Retinal pigment epithelial cell (primary cell): ENCODE measurements around the gene RMND1.
"Not testable (repeated sequence)": the region's sequence is repeated elsewhere in the genome, so short reads cannot be mapped to it uniquely, and the experiment has no call there.

Experiments used
- DNase-seq: peaks from one replicate; pipeline ENCODE4 v3.0.0-alpha.2; 2010; ENCODE audit warnings: low read depth
- H3K4me3 ChIP-seq: 2 replicates; pipeline ENCODE4 v1.5.1; 2011; ENCODE audit warnings: mild to moderate bottlenecking, low read length, control low read depth, moderate library complexity
- CTCF ChIP-seq: conservative IDR thresholded peaks from 2 replicates; pipeline ENCODE4 v1.5.1; 2011; ENCODE audit warnings: low read depth, low read length, control low read depth, inconsistent platforms

Gene RMND1

DNA sequence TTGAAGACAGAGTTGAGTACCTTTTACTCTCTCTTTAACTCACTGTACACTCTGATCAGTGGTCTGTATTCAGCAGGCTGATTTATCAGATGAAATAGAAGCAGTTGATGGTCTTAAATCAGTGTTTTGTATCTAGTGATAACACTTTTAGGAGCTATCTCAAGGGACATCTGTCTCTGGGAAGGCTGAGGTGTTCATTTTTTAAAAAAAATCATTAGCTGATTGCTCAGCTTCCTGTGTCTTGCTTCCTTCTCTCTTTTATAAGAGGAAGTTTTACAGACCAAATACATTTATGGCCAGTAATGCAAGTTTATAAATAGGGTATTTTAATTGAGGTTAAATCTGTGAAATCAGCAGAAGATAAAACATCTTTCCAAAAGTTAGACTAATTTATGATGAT is 29.9 kb upstream of the RMND1 start:
- DNase-seq = no peak
- no peak overlapping the region for H3K4me3 ChIP-seq
- no peak for TF ChIP-seq CTCF

- no peak for TF ChIP-seq CTCF
- no peak overlapping the region for H3K4me3 ChIP-seq
- no peak for DNase-seq
These were observed 26.7 kb upstream of the RMND1 start for GRCh38 chr6:151478670-151479069.

DNA sequence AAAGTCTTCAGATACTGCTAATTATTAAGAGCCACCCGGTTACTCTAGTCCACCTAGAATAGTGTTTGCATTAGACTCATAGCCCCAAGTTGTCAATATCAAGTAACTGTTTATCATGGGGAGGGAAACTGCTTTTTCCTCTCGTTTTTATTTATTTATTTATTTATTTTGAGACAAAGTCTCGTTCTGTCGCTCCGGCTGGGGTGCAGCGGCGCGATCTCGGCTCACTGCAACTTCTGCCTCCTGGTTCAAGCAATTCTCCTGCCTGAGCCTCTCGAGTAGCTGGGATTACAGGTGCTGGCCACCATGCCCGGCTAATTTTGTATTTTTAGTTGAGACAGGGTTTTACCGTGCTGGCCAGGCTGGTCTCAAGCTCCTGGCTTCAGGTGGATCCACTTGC is 25.8 kb upstream of the RMND1 start:
- DNase-seq = no peak
- no peak overlapping the region for H3K4me3 ChIP-seq
- TF ChIP-seq CTCF = no peak

DNA sequence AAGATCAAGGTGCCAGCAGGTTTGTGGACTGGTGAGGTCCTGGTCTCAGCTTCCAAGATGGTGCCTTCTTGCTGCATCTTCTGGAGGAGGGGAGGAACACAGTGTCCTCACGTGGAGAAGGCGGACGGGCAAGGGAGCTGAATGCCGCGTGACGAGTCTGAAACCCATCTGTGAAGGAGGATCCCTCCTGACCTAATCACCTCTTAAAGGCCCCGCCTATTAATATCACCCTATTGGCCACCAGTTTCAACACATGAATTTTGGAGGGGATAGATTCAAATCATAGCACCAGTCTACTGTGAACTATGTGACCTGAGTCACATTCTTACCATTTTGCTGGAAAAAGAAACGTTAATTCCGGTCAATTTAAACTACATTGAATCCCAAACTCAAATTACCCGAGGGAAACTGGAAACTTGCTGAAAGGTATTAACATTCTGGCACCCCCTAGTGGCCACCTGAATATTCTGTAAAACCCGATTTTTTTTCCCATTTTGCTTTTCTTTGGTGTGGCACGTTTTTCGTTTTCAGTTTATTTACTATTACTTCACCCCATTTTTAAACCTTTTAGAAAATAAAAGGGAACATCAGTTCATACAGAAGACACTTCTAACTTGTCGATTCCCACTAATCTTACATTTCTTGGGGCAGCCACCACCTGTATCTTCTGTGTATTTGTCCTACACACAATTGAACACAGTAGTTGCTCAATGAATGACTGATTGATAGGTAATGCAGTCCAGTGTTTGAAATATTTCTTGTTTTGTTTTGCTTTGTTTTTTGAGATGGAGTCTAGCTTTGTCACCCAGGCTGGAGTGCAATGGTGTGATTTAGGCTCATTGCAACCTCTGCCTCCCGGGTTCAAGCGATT is 24.0 kb upstream of the RMND1 start:
- TF ChIP-seq CTCF = peak; percentile 73
- DNase-seq = no peak
- no peak overlapping the region for H3K4me3 ChIP-seq

DNA sequence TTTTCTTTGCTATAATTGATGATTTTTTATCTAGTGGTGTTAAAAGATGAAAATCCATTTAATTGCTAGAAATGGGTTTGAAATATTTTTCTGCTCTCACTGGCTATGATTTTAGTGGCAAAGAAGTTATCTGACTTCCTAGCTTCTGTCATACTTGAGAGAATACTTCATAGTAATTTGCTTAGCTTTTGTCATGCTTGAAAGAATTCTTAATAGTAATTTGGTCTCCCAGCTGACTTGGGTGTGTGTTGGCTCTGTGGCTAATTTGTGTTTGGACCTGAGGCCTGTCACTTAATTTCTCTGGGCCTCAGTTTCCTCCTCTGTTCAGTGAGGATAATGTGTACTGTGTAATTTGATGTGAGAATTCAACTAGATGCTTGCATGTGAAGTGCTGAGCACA is 12.8 kb upstream of the RMND1 start:
- DNase-seq = no peak
- H3K4me3 ChIP-seq = no peak overlapping the region
- no peak for TF ChIP-seq CTCF

GRCh38 chr6:151461673-151462072 is 9.7 kb upstream of the RMND1 start:
- H3K4me3 ChIP-seq = no peak overlapping the region
- no peak for TF ChIP-seq CTCF
- no peak for DNase-seq

DNA sequence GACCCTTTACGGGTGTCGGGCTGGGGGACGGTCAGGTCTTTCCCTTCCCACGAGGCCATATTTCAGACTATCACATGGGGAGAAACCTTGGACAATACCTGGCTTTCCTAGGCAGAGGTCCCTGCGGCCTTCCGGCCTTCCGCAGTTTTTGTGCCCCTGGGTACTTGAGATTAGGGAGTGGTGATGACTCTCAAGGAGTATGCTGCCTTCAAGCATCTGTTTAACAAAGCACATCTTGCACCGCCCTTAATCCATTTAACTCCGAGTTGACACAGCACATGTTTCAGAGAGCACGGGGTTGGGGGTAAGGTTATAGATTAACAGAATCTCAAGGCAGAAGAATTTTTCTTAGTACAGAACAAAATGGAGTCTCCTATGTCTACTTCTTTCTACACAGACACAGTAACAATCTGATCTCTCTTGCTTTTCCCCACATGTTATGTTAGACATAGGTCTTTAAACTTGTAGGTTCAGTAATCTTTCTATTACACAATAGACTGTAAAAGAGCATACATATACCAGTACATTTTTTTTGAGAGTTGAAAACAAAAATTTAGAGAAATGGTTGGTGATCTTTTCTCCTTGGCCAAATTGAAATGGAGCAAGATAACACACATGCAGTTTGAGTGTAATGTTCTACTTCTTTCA is 3.9 kb upstream of the RMND1 start:
- H3K4me3 ChIP-seq, DNase-seq: not testable (repeated sequence)
